ENCODE results near the gene PI16.

GRCh38 chr6:36924131-36924530 lies 30.4 kb upstream of the PI16 start:
- TF ChIP-seq CTCF (IDR thresholded peaks at IDR 0.05): no peak
- TF ChIP-seq POLR2A (IDR thresholded peaks at IDR 0.05): no peak

Data from esophagus squamous epithelium (tissue), 4 donors.